HepG2 (cell line): ENCODE measurements around the gene ING5. TPM values are rescaled to one million over a fixed set of nuclear protein-coding genes. Genes with fewer than 3 reads are reported as not detected.
A peak's percentile ranks its signal among the peaks of the same experiment; 100 is the strongest.

Source experiments
- ATF1 ChIP-seq: IDR thresholded peaks from 2 replicates; pipeline ENCODE4 v1.6.1; 2016; ENCODE audit warnings: mild to moderate bottlenecking, control low read depth
- BRD4 ChIP-seq: sonication (generic); formaldehyde crosslinking; IDR thresholded peaks from 2 replicates; pipeline ENCODE4 v1.4.0; 2020; ENCODE audit warnings: missing genetic modification reagents
- EHMT2 ChIP-seq: fragments of 200-600 bp; sonication (generic); IDR thresholded peaks from 2 replicates; pipeline ENCODE4 v1.7.0; 2017; ENCODE audit warnings: antibody characterized with exemption, low read depth, low read length, borderline replicate concordance
- KLF12 ChIP-seq: sonication (generic); formaldehyde crosslinking; IDR thresholded peaks from 2 replicates; pipeline ENCODE4 v1.4.0; 2020; ENCODE audit warnings: missing genetic modification reagents, borderline replicate concordance
- SATB2 ChIP-seq: sonication (generic); formaldehyde crosslinking; IDR thresholded peaks from 2 replicates; pipeline ENCODE4 v1.5.0; 2020; ENCODE audit warnings: missing genetic modification reagents
- SIN3A ChIP-seq: IDR thresholded peaks from 2 replicates; pipeline ENCODE4 v1.6.1; 2011; ENCODE audit warnings: low read depth, mild to moderate bottlenecking, control low read depth, low read length, borderline replicate concordance
- TCF7L2 ChIP-seq: IDR thresholded peaks from 2 replicates; pipeline ENCODE4 v1.6.1; 2011; ENCODE audit warnings: mild to moderate bottlenecking, low read depth, low read length, moderate library complexity
- TEAD2 ChIP-seq: sonication (generic); formaldehyde crosslinking; IDR thresholded peaks from 2 replicates; pipeline ENCODE4 v1.9.0; 2021; ENCODE audit warnings: missing genetic modification reagents
- ZFP36 ChIP-seq: fragments of 150-350 bp; IDR thresholded peaks from 2 replicates; pipeline ENCODE4 v1.6.1; 2018; ENCODE audit warnings: borderline replicate concordance, low read length, low read depth; ENCODE audit not compliant: partially characterized antibody
- ZMAT3 ChIP-seq: sonication (generic); formaldehyde crosslinking; conservative IDR thresholded peaks from 2 replicates; pipeline ENCODE4 v1.7.0; 2021; ENCODE audit warnings: missing genetic modification reagents
- ZNF136 ChIP-seq: sonication (generic); formaldehyde crosslinking; IDR thresholded peaks from 2 replicates; pipeline ENCODE4 v1.8.1; 2022; ENCODE audit warnings: low read depth, mild to moderate bottlenecking, moderate library complexity, missing genetic modification reagents
- ZNF256 ChIP-seq: sonication (generic); formaldehyde crosslinking; conservative IDR thresholded peaks from 2 replicates; pipeline ENCODE4 v1.4.0; 2020; ENCODE audit warnings: missing genetic modification reagents
- ZNF296 ChIP-seq: sonication (generic); formaldehyde crosslinking; conservative IDR thresholded peaks from 2 replicates; pipeline ENCODE4 v1.5.0; 2020; ENCODE audit warnings: mild to moderate bottlenecking, missing genetic modification reagents
- ZNF547 ChIP-seq: sonication (generic); formaldehyde crosslinking; IDR thresholded peaks from 2 replicates; pipeline ENCODE4 v1.5.1; 2020; ENCODE audit warnings: mild to moderate bottlenecking, missing genetic modification reagents
- ZNF7 ChIP-seq: IDR thresholded peaks from 2 replicates; pipeline ENCODE4 v1.6.1; 2016; ENCODE audit warnings: missing biosample characterization, missing genetic modification reagents
- ZNF781 ChIP-seq: sonication (generic); formaldehyde crosslinking; IDR thresholded peaks from 2 replicates; pipeline ENCODE4 v1.5.1; 2020; ENCODE audit warnings: borderline replicate concordance, mild to moderate bottlenecking, missing genetic modification reagents; ENCODE audit errors: not compliant biosample characterization
- polyA plus RNA-seq, 8 experiments: library from polyadenylated mRNA; depleted of rRNA in 3 of 8; stranded (reverse) in 7 of 8; unstranded in 1 of 8; fragments of >200 nt; fragmentation: Illumina TruSeq in 4 of 8; extraction: Trizol in 4 of 8; gene quantifications; 2 replicates each; pipeline versions ENCODE4 v1.2.1 to v1.2.3, GENCODE V29; 2011 to 2016; ENCODE audit warnings: low read depth in 4 of 8, missing spikeins in 1 of 8, mixed read lengths in 1 of 8; ENCODE audit not compliant: insufficient read depth in 1 of 8
- total RNA-seq, 5 experiments: library from RNA; depleted of rRNA; stranded (reverse); fragments of >200 nt; fragmentation: Illumina TruSeq; extraction: Trizol; gene quantifications; 2 replicates each; pipeline ENCODE4 v1.2.3, GENCODE V29; 2016; ENCODE audit warnings: low read depth in 1 of 5
- TF ChIP-seq, protein P1 (sequence below): sonication (generic); formaldehyde crosslinking; conservative IDR thresholded peaks from 2 replicates; pipeline ENCODE4 v1.5.0; 2020; ENCODE audit warnings: missing genetic modification reagents
- TF ChIP-seq, protein P2 (sequence below): sonication (generic); formaldehyde crosslinking; IDR thresholded peaks from 2 replicates; pipeline ENCODE4 v1.8.0; 2022; ENCODE audit warnings: missing genetic modification reagents, mild to moderate bottlenecking, moderate library complexity, borderline replicate concordance
- TF ChIP-seq, protein P3 (sequence below): sonication (generic); formaldehyde crosslinking; IDR thresholded peaks from 2 replicates; pipeline ENCODE4 v1.9.0; 2021; ENCODE audit warnings: mild to moderate bottlenecking, missing genetic modification reagents

ING5 gene
- total and polyA plus RNA-seq, 2 of the 13 experiments (the other 11 are each of a cell fraction or from before 2014, with no cell fraction given): 61.9 to 71.9 TPM

DNA sequence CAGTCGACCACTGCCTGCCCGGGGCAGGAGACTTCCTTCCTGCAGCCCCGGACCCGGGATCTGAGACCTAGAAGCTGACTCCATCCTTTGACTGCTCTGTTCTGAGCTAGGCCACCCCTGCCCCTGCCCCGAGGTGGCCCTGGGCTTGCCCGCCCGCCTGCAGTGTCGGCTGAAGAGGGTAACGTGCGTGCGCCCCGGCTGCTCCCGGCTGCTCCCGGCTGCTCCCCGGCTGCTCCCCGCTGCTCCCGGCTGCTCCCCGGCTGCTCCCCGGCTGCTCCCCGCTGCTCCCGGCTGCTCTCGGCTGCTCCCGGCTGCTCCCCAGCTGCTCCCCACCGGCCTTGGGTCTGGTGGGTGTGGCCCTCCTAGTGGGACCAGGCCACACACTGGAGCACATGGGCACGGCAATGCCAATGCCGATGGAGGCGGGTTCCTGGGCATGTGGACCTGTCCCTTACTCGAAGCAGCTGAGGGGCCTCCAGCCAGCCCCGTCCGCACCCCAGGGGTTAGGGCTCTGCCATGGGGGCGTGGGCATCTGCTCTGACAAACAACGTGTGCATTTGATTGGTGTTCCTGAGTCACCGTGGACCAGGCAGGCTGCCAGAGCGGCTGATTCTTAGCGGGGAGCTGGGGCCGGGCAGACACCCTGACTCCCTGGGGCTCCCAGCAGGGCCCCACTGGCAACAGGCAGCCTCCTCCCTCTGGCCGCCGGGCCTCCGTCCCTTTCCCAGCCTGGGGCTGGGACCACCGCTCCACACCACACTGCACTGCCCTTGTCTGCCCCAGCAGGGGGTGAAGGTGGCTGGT, 72.8 kb downstream of the ING5 start (continued):
- TF ChIP-seq, protein P1, sequence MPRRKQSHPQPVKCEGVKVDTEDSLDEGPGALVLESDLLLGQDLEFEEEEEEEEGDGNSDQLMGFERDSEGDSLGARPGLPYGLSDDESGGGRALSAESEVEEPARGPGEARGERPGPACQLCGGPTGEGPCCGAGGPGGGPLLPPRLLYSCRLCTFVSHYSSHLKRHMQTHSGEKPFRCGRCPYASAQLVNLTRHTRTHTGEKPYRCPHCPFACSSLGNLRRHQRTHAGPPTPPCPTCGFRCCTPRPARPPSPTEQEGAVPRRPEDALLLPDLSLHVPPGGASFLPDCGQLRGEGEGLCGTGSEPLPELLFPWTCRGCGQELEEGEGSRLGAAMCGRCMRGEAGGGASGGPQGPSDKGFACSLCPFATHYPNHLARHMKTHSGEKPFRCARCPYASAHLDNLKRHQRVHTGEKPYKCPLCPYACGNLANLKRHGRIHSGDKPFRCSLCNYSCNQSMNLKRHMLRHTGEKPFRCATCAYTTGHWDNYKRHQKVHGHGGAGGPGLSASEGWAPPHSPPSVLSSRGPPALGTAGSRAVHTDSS (CRISPR knock-in tag): no peak
- TF ChIP-seq BRD4 (peak; percentile 81; the same call in 1 of the 2 replicates), EHMT2 (no peak), ZNF781 (CRISPR knock-in tag) (peak; percentile 27), TCF7L2 (no peak), SATB2 (0 out of 2 replicates have a peak, but pooled peaks have one; percentile 76), ZNF256 (CRISPR knock-in tag) (peak; percentile 75), ZFP36 (no peak), KLF12 (CRISPR knock-in tag) (peak; percentile 80; the same call in 1 of the 2 replicates), TEAD2 (CRISPR knock-in tag) (0 out of 2 replicates have a peak, but pooled peaks have one; percentile 31), ATF1 (no peak), ZNF7 (CRISPR knock-in tag) (no peak), ZNF296 (no peak; the same call in 1 of the 2 replicates), ZNF136 (peak; percentile 52; the same call in 1 of the 2 replicates), SIN3A (no peak), ZMAT3 (CRISPR knock-in tag) (peak; percentile 57; the same call in 1 of the 2 replicates), ZNF547 (CRISPR knock-in tag) (peak; percentile 84)
- TF ChIP-seq, protein P2, sequence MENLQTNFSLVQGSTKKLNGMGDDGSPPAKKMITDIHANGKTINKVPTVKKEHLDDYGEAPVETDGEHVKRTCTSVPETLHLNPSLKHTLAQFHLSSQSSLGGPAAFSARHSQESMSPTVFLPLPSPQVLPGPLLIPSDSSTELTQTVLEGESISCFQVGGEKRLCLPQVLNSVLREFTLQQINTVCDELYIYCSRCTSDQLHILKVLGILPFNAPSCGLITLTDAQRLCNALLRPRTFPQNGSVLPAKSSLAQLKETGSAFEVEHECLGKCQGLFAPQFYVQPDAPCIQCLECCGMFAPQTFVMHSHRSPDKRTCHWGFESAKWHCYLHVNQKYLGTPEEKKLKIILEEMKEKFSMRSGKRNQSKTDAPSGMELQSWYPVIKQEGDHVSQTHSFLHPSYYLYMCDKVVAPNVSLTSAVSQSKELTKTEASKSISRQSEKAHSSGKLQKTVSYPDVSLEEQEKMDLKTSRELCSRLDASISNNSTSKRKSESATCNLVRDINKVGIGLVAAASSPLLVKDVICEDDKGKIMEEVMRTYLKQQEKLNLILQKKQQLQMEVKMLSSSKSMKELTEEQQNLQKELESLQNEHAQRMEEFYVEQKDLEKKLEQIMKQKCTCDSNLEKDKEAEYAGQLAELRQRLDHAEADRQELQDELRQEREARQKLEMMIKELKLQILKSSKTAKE (CRISPR knock-in tag): peak; percentile 31
- TF ChIP-seq, protein P3, sequence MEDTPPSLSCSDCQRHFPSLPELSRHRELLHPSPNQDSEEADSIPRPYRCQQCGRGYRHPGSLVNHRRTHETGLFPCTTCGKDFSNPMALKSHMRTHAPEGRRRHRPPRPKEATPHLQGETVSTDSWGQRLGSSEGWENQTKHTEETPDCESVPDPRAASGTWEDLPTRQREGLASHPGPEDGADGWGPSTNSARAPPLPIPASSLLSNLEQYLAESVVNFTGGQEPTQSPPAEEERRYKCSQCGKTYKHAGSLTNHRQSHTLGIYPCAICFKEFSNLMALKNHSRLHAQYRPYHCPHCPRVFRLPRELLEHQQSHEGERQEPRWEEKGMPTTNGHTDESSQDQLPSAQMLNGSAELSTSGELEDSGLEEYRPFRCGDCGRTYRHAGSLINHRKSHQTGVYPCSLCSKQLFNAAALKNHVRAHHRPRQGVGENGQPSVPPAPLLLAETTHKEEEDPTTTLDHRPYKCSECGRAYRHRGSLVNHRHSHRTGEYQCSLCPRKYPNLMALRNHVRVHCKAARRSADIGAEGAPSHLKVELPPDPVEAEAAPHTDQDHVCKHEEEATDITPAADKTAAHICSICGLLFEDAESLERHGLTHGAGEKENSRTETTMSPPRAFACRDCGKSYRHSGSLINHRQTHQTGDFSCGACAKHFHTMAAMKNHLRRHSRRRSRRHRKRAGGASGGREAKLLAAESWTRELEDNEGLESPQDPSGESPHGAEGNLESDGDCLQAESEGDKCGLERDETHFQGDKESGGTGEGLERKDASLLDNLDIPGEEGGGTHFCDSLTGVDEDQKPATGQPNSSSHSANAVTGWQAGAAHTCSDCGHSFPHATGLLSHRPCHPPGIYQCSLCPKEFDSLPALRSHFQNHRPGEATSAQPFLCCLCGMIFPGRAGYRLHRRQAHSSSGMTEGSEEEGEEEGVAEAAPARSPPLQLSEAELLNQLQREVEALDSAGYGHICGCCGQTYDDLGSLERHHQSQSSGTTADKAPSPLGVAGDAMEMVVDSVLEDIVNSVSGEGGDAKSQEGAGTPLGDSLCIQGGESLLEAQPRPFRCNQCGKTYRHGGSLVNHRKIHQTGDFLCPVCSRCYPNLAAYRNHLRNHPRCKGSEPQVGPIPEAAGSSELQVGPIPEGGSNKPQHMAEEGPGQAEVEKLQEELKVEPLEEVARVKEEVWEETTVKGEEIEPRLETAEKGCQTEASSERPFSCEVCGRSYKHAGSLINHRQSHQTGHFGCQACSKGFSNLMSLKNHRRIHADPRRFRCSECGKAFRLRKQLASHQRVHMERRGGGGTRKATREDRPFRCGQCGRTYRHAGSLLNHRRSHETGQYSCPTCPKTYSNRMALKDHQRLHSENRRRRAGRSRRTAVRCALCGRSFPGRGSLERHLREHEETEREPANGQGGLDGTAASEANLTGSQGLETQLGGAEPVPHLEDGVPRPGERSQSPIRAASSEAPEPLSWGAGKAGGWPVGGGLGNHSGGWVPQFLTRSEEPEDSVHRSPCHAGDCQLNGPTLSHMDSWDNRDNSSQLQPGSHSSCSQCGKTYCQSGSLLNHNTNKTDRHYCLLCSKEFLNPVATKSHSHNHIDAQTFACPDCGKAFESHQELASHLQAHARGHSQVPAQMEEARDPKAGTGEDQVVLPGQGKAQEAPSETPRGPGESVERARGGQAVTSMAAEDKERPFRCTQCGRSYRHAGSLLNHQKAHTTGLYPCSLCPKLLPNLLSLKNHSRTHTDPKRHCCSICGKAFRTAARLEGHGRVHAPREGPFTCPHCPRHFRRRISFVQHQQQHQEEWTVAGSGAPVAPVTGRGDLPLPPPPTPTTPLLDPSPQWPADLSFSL (CRISPR knock-in tag): no peak; the same call in 1 of the 2 replicates
